ENCODE data around the gene CC2D2B. TPM values are rescaled to one million over a fixed set of nuclear protein-coding genes. Genes with fewer than 3 reads are reported as not detected.
"Not testable (repeated sequence)": the region's sequence is repeated elsewhere in the genome, so short reads cannot be mapped to it uniquely, and the experiment has no call there.

The CC2D2B gene
- total RNA-seq, 1 donor from 2014 or later, result 0.30 TPM

- no peak for DNase-seq (ENCODE audit: low read depth)
Observed at GRCh38 chr10:95908450-95908849, 675 bp downstream of the CC2D2B start.

- peak; percentile 60 for DNase-seq (ENCODE audit: low read depth)
Observed at GRCh38 chr10:95909561-95909960, 1.8 kb downstream of the CC2D2B start.

GRCh38 chr10:95916039-95916438, 8.3 kb downstream of the CC2D2B start:
- not testable (repeated sequence) for DNase-seq (ENCODE audit: low read depth)

GRCh38 chr10:95920798-95921426, 13.1 kb downstream of the CC2D2B start:
- DNase-seq (ENCODE audit: low read depth), result no peak

GRCh38 chr10:95925033-95925432, 17.3 kb downstream of the CC2D2B start:
- no peak for DNase-seq (ENCODE audit: low read depth)

- DNase-seq (ENCODE audit: low read depth), result no peak
Observed at GRCh38 chr10:95935429-95935828, 27.7 kb downstream of the CC2D2B start.

GRCh38 chr10:95941115-95941514, 33.3 kb downstream of the CC2D2B start:
- no peak for DNase-seq (ENCODE audit: low read depth)

- no peak for DNase-seq (ENCODE audit: low read depth)
Observed at GRCh38 chr10:95963202-95963990, 55.6 kb downstream of the CC2D2B start.

GRCh38 chr10:95963991-95964389, 56.2 kb downstream of the CC2D2B start:
- no peak for DNase-seq (ENCODE audit: low read depth)

- DNase-seq (ENCODE audit: low read depth), result no peak
Observed at GRCh38 chr10:95964756-95965155, 57.0 kb downstream of the CC2D2B start.

GRCh38 chr10:95976362-95977229, 68.8 kb downstream of the CC2D2B start:
- DNase-seq (ENCODE audit: low read depth), result peak; percentile 6

GRCh38 chr10:95982200-95982599, 74.4 kb downstream of the CC2D2B start:
- DNase-seq (ENCODE audit: low read depth), result no peak

- no peak for DNase-seq (ENCODE audit: low read depth)
Observed at GRCh38 chr10:95987685-95988426, 80.1 kb downstream of the CC2D2B start.

GRCh38 chr10:95988702-95989101, 80.9 kb downstream of the CC2D2B start:
- no peak for DNase-seq (ENCODE audit: low read depth)

- DNase-seq (ENCODE audit: low read depth), result not testable (repeated sequence)
Observed at GRCh38 chr10:95994376-95994775, 86.6 kb downstream of the CC2D2B start.

GRCh38 chr10:95998255-95998784, 90.5 kb downstream of the CC2D2B start:
- DNase-seq (ENCODE audit: low read depth), result no peak

GRCh38 chr10:96013956-96014355, 106.2 kb downstream of the CC2D2B start:
- no peak for DNase-seq (ENCODE audit: low read depth)

- no peak for DNase-seq (ENCODE audit: low read depth)
Observed at GRCh38 chr10:96014473-96015102, 106.8 kb downstream of the CC2D2B start.

GRCh38 chr10:96017191-96017687, 109.5 kb downstream of the CC2D2B start:
- peak; percentile 67 for DNase-seq (ENCODE audit: low read depth)

GRCh38 chr10:96021332-96021731, 113.6 kb downstream of the CC2D2B start:
- DNase-seq (ENCODE audit: low read depth), result no peak

GRCh38 chr10:96022739-96023138, 115.0 kb downstream of the CC2D2B start:
- no peak for DNase-seq (ENCODE audit: low read depth)
